HG03280 (cell line): Measurements from ENCODE around the gene MET.
"Not testable (repeated sequence)": the region's sequence is repeated elsewhere in the genome, so short reads cannot be mapped to it uniquely, and the experiment has no call there.

Source experiments
- ATAC-seq: cut with Tn5 transposase; IDR thresholded peaks from one replicate; pipeline ENCODE4 v1.9.1; 2021; ENCODE audit warnings: mild to moderate bottlenecking, moderate library complexity; ENCODE audit not compliant: unreplicated experiment

MET gene

DNA sequence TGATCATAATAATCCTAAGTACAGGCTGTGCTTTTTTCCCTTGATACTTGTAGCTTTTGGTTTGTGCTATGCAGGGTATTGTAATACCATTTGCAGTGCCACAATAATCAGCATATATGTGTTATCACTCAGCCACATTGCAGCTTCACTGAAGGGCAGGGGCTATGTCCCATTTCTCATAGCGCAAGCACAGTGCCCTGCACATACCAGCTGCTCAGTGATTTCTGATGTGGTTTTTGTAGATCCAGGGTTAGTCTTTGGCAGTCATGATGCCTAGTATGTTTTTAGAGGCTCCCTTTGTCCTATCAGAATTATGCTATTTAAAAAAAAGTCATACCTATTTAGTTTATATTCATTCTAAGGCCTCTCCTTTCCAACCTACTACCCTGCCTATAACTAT lies 25.8 kb downstream of the MET start:
- ATAC-seq, result no peak

DNA sequence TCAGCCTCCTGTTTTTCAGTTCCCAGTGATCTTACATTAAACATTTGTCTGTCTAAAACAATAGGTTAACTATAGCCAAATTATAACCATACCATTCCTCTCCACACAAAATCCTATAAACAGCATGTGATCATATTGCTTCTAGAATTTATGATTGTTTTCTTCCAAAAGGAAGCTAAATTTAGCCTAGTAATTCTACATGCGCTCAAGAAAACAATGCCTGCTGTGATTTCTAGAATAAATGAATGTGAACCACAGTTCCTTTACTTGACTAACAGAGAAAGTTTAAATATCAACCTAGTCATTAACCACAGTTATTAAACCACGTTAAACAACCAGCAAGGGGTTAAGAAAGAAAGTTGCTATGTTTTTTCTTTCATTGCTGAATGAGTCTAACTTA lies 26.4 kb downstream of the MET start:
- ATAC-seq, result no peak

DNA sequence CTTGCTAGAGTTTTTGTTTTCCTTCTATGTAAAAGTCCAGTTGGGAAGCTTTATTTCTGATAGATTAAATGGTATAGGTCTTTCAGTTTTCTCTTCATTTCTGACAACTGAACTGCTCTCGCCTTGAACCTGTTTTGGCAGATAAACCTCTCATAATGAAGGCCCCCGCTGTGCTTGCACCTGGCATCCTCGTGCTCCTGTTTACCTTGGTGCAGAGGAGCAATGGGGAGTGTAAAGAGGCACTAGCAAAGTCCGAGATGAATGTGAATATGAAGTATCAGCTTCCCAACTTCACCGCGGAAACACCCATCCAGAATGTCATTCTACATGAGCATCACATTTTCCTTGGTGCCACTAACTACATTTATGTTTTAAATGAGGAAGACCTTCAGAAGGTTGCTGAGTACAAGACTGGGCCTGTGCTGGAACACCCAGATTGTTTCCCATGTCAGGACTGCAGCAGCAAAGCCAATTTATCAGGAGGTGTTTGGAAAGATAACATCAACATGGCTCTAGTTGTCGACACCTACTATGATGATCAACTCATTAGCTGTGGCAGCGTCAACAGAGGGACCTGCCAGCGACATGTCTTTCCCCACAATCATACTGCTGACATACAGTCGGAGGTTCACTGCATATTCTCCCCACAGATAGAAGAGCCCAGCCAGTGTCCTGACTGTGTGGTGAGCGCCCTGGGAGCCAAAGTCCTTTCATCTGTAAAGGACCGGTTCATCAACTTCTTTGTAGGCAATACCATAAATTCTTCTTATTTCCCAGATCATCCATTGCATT lies 27.1 kb downstream of the MET start:
- no peak for ATAC-seq

DNA sequence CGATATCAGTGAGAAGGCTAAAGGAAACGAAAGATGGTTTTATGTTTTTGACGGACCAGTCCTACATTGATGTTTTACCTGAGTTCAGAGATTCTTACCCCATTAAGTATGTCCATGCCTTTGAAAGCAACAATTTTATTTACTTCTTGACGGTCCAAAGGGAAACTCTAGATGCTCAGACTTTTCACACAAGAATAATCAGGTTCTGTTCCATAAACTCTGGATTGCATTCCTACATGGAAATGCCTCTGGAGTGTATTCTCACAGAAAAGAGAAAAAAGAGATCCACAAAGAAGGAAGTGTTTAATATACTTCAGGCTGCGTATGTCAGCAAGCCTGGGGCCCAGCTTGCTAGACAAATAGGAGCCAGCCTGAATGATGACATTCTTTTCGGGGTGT lies 27.7 kb downstream of the MET start:
- no peak for ATAC-seq

DNA sequence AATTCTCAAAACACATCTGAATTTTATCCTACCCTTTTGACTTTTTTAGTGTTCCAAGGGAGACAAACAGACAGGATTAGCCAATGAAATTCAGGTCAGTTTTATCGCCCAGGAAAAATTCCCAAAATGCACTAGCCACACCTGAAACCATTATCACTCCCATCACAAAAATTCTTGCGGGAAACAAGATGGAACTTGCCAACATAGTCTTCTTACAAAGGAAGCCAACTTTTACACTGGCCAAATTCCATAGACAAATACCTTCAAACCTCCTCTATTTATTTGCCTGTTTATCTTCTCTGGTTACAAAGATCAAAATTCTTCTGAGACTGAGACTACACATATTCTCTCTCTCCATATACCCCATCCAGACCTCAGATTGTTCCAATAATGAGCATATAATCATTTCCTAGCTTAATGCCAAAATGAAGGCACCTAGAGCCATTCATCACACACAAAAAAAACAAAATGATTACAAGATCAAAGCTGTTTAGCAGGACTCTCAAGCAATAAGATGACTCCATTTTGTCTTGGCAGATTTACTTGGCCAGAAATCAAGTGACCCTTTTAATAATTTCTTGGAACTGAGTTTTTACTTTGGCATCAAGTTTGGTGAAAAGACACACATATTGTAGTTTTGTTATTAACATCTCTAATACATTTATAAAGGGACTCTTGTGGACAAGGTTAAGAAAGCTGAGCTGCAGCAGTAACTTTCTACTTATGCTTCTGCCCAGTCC lies 30.2 kb downstream of the MET start:
- ATAC-seq, result no peak

GRCh38 chr7:116704650-116705228 lies 32.7 kb downstream of the MET start:
- no peak for ATAC-seq

DNA sequence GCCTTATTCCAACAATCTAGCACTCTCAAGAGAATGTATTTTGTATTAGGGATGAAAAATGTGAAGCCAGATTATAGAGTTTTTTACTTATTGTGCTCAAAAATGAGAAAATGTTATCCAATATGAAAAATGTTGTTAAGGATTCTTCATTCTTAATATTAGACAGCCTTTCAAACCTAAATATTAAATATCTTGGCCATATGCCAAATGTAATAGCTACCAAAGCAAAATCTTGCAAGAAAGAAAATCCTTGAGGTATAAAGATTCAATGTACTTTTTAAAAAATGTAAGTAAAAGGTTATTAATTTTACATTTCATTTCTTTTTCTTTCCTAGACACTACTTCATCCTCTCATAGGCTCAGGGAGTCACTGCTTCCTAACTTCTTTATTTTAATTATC lies 33.4 kb downstream of the MET start:
- ATAC-seq, result no peak

DNA sequence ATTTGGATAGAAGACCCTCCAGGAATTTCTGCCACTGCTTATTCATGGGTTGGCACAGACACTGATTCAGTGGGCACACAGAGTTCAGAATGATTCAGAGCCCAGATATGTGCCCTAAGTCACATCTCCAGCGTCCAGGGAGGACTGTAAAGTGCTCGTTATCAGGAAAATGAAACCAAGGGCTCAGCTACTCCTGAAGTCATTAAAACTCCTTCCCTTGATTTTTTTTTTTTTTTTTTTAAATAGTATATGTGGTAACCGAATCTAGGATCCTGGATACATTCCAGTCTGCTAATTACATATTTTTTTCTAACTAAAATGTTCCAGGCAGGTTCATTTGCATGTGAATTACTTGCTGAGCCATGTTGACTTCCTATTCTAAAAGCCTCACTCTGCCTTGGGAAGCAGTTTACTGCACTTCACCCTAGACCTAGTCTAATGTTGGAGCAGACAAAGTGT lies 34.7 kb downstream of the MET start:
- ATAC-seq, result no peak

- no peak for ATAC-seq
These were observed 35.3 kb downstream of the MET start for GRCh38 chr7:116707289-116707688.

- no peak for ATAC-seq
These were observed 36.3 kb downstream of the MET start for GRCh38 chr7:116708248-116708647.

GRCh38 chr7:116708861-116709260 lies 36.9 kb downstream of the MET start:
- no peak for ATAC-seq

DNA sequence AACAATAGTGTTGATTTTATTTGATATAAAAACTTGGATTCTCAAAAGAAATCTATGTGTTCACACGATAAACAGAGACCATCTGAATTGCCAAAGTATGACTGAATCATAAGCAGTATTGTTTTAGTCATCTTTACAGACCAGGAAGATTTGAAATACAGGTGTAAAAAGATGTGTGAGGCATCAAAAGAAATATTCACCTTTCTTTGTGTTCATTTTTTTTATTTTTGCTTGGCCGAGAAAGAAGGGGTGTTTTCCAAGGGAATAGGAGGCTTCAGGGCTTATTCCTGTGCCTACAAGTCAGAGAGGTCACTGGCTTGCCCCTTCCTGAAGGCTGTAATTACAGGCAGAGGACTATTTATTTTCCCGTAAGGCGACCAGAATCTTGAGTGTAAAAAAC lies 37.3 kb downstream of the MET start:
- no peak for ATAC-seq

DNA sequence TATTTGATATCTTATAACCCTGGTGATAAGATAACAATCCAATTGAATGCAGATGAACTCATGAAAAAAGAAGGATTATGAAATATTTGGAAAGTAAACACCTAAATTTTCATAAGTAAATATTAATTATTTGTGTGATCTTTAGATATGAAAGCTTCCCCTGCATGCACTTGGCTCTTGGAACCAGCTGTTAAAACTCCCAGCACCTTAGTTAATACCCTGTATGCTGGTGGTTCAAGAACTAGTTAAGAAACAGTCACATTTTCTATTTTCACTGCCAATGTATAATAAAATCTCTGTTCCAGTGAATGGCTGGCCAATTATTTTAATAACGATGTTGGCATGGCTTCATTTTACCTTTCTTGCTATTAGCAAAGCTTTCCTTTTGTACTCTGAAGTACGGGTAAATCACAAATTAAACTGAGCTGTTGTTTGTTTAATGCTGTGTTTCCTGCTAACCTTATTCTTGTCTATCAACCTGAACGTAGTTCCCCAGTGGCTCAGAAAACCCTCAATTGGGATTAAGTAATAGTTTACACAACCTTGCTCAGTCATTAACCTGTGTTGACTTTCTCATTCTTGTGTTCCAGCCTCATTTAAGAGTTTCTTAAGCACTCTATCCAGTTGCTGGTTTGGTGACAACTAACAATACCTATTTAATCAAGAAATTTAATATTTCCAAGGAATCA lies 38.9 kb downstream of the MET start:
- ATAC-seq, result no peak

DNA sequence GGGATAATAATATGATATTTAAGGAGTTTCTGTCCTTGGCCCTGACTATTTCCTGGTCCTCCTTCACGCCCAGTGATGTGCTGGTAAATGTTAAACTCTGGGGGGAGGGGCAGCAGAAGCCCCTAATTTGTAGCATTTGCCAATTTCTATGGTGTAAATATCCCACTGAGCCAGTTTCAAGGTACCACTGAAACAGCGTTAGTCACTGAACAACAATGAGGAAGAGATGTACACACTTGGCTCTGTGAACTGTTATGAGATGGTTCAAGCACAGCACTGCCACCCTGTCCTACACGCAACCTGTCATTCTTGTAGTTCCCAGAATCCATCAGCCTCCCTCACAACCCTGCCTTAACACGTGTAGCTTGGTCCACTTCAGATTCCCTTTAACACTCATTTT lies 39.8 kb downstream of the MET start:
- no peak for ATAC-seq

- no peak for ATAC-seq
These were observed 41.5 kb downstream of the MET start for GRCh38 chr7:116713500-116713899.

- ATAC-seq, result no peak
These were observed 41.9 kb downstream of the MET start for GRCh38 chr7:116713918-116714317.

DNA sequence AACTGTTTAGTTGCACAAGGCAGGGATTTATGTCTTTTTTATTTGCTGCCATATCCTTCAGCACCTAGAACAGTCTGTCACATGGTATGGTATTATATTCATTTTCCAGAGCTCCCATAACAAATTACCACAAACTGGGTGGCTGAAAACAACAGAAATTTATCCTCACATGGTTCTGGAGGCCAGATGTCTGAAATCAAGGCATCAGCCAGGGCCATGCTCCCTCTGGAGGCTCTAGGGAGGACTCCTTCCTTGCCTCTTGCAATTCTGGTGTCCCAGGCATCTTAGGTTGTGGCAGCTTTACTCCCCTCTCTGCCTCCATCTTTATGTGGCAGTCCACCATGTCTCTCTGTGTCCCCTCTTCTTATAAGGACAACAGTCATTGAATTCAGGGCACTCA lies 43.1 kb downstream of the MET start:
- ATAC-seq, result no peak

GRCh38 chr7:116717137-116717536 lies 45.1 kb downstream of the MET start:
- ATAC-seq, result no peak

DNA sequence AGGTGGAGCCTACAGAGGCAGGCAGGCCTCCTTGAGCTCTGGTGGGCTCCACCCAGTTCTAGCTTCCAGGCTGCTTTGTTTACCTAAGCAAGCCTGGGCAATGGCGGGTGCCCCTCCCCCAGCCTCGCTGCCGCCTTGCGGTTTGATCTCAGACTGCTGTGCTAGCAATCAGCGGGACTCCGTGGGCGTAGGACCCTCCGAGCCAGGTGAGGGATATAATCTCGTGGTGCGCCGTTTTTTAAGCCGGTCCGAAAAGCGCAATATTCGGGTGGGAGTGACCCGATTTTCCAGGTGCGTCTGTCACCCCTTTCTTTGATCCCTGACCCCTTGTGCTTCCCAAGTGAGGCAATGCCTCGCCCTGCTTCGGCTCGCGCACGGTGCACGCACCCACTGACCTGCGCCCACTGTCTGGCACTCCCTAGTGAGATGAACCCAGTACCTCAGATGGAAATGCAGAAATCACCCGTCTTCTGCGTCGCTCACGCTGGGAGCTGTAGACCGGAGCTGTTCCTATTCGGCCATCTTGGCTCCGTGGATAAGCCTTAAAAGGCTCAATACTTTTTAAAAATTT lies 52.0 kb downstream of the MET start:
- not testable (repeated sequence) for ATAC-seq

- ATAC-seq, result no peak
These were observed 52.7 kb downstream of the MET start for GRCh38 chr7:116724560-116725231.

DNA sequence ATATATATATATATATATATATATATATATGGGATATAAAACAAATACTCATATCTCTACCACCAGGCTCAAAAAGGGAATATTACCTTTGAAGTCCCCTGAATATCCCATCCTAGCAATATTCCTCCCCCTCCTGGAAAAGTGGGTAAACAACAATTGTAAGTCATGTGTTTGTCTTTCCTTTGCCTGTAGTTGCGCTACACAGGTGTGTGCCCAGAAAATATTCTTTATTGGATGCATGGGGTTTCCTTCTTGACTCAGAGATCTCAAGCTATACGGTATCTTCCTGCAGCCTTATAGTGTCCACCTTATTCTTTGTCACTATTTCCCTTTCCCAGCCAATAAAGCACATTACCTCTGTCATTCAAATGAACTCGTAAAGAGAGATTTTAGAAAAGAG lies 54.2 kb downstream of the MET start:
- no peak for ATAC-seq
